HepG2 (cell line): ENCODE measurements around the gene PREP. TPM values are rescaled to one million over a fixed set of nuclear protein-coding genes. Genes with fewer than 3 reads are reported as not detected.
A peak's percentile ranks its signal among the peaks of the same experiment; 100 is the strongest.

Experiments
- AGO1 ChIP-seq: fragments of 200-400 bp; formaldehyde crosslinking; IDR thresholded peaks from 2 replicates; pipeline ENCODE4 v1.6.1; 2017; ENCODE audit warnings: mild to moderate bottlenecking, low read depth, low read length, moderate library complexity; ENCODE audit not compliant: poor library complexity, severe bottlenecking
- CBX1 ChIP-seq: IDR thresholded peaks from one replicate; pipeline ENCODE4 v1.6.1; 2016; ENCODE audit warnings: antibody characterized with exemption, low read depth
- CHCHD3 ChIP-seq: sonication (generic); formaldehyde crosslinking; IDR thresholded peaks from 2 replicates; pipeline ENCODE4 v1.8.0; 2022; ENCODE audit warnings: mild to moderate bottlenecking, missing genetic modification reagents, moderate library complexity
- MYNN ChIP-seq: sonication (generic); formaldehyde crosslinking; IDR thresholded peaks from 2 replicates; pipeline ENCODE4 v1.4.0; 2020; ENCODE audit warnings: mild to moderate bottlenecking, low read depth, missing genetic modification reagents
- NFATC3 ChIP-seq: sonication (generic); formaldehyde crosslinking; IDR thresholded peaks from 2 replicates; pipeline ENCODE4 v1.5.1; 2020; ENCODE audit warnings: mild to moderate bottlenecking, missing genetic modification reagents
- SAFB2 ChIP-seq: sonication (generic); formaldehyde crosslinking; IDR thresholded peaks from 2 replicates; pipeline ENCODE4 v1.5.1; 2020; ENCODE audit warnings: missing genetic modification reagents, low read depth, mild to moderate bottlenecking, borderline replicate concordance
- SALL2 ChIP-seq: sonication (generic); formaldehyde crosslinking; IDR thresholded peaks from 2 replicates; pipeline ENCODE4 v1.8.1; 2023; ENCODE audit warnings: mild to moderate bottlenecking, missing genetic modification reagents, inconsistent platforms
- SIX4 ChIP-seq: sonication (generic); formaldehyde crosslinking; IDR thresholded peaks from 2 replicates; pipeline ENCODE4 v1.4.0; 2020; ENCODE audit warnings: missing genetic modification reagents
- SNAI1 ChIP-seq: sonication (generic); formaldehyde crosslinking; IDR thresholded peaks from 2 replicates; pipeline ENCODE4 v1.5.0; 2020; ENCODE audit warnings: mild to moderate bottlenecking, missing genetic modification reagents, borderline replicate concordance
- SPEN ChIP-seq: sonication (generic); formaldehyde crosslinking; IDR thresholded peaks from 2 replicates; pipeline ENCODE4 v1.5.1; 2020; ENCODE audit warnings: low read depth, mild to moderate bottlenecking, missing genetic modification reagents
- ZBTB42 ChIP-seq: sonication (generic); formaldehyde crosslinking; IDR thresholded peaks from 2 replicates; pipeline ENCODE4 v1.5.0; 2020; ENCODE audit warnings: mild to moderate bottlenecking, missing genetic modification reagents
- ZNF496 ChIP-seq: sonication (generic); formaldehyde crosslinking; IDR thresholded peaks from 2 replicates; pipeline ENCODE4 v1.8.1; 2023; ENCODE audit warnings: mild to moderate bottlenecking, moderate library complexity, missing genetic modification reagents; ENCODE audit not compliant: insufficient replicate concordance
- polyA plus RNA-seq, 8 experiments: library from polyadenylated mRNA; depleted of rRNA in 3 of 8; stranded (reverse) in 7 of 8; unstranded in 1 of 8; fragments of >200 nt; fragmentation: Illumina TruSeq in 4 of 8; extraction: Trizol in 4 of 8; gene quantifications; 2 replicates each; pipeline versions ENCODE4 v1.2.1 to v1.2.3, GENCODE V29; 2011 to 2016; ENCODE audit warnings: low read depth in 4 of 8, missing spikeins in 1 of 8, mixed read lengths in 1 of 8; ENCODE audit not compliant: insufficient read depth in 1 of 8
- total RNA-seq, 5 experiments: library from RNA; depleted of rRNA; stranded (reverse); fragments of >200 nt; fragmentation: Illumina TruSeq; extraction: Trizol; gene quantifications; 2 replicates each; pipeline ENCODE4 v1.2.3, GENCODE V29; 2016; ENCODE audit warnings: low read depth in 1 of 5
- TF ChIP-seq, protein P1 (sequence below): IDR thresholded peaks from 2 replicates; pipeline ENCODE4 v1.6.1; 2016; ENCODE audit warnings: low read depth, control low read depth
- TF ChIP-seq, protein P2 (sequence below): sonication (generic); formaldehyde crosslinking; IDR thresholded peaks from 2 replicates; pipeline ENCODE4 v1.9.0; 2021; ENCODE audit warnings: missing genetic modification reagents, borderline replicate concordance
- TF ChIP-seq, protein P3 (sequence below): sonication (generic); formaldehyde crosslinking; IDR thresholded peaks from 2 replicates; pipeline ENCODE4 v1.5.0; 2020; ENCODE audit warnings: missing genetic modification reagents

The PREP gene
- total and polyA plus RNA-seq, 2 of the 13 experiments (the other 11 are each of a cell fraction or from before 2014, with no cell fraction given), result 12.6 to 15.9 TPM

DNA sequence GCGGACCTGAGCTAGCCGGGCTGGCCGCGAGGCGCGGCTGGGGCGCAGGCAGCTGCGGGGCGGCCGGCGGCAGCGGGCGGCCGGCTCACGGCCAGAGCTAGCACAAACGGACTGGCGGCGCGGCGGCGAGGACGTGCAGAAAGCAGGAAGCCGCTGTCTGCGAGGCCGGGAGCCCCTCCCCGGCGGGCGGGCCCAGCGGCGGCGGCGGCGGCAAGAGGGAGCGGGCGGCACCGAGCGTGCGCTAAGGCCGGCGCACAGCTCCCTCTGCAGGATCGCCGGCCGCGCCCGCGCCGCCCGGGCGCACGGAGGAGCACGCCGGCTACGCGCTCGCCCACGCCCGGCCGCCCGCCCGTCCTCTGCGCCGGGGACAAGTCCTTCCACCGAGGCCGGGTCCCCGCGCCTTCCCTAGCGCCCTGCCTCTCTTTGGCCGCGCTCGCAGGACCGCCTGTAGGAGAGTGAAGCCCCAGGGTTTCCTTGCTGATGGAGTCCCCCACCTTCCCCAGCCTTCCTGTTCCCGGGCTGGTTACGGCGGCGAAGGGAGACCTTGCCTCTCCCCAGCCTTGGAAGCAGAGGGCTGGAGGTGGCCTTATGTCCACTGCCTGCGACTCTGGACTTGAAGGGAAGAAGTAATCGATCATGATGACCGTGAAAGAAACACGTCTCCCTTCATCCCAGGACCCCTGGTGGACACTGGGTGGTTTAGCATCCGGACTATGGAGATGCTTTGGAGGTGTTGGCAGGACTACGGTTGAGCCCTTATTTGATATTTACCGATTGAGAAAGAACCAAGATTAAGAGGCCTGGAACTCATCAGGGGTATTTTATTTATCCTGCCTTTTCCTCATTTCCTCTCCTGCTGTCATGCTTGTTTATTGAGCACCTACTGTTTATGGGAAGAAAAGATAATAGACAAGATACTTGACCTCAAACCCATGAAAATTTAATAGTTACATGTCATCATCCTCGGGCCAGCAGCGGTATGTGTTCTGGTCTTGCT, at the start of gene PREP (continued):
- no peak for TF ChIP-seq SIX4
- no peak for TF ChIP-seq ZBTB42
- no peak for TF ChIP-seq AGO1
- TF ChIP-seq, protein P1, sequence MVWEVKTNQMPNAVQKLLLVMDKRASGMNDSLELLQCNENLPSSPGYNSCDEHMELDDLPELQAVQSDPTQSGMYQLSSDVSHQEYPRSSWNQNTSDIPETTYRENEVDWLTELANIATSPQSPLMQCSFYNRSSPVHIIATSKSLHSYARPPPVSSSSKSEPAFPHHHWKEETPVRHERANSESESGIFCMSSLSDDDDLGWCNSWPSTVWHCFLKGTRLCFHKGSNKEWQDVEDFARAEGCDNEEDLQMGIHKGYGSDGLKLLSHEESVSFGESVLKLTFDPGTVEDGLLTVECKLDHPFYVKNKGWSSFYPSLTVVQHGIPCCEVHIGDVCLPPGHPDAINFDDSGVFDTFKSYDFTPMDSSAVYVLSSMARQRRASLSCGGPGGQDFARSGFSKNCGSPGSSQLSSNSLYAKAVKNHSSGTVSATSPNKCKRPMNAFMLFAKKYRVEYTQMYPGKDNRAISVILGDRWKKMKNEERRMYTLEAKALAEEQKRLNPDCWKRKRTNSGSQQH (CRISPR knock-in tag), result no peak
- TF ChIP-seq SPEN (CRISPR knock-in tag), result no peak
- no peak for TF ChIP-seq SNAI1 (CRISPR knock-in tag)
- peak; percentile 49; the same call in 1 of the 2 replicates for TF ChIP-seq SALL2 (CRISPR knock-in tag)
- TF ChIP-seq, protein P2, sequence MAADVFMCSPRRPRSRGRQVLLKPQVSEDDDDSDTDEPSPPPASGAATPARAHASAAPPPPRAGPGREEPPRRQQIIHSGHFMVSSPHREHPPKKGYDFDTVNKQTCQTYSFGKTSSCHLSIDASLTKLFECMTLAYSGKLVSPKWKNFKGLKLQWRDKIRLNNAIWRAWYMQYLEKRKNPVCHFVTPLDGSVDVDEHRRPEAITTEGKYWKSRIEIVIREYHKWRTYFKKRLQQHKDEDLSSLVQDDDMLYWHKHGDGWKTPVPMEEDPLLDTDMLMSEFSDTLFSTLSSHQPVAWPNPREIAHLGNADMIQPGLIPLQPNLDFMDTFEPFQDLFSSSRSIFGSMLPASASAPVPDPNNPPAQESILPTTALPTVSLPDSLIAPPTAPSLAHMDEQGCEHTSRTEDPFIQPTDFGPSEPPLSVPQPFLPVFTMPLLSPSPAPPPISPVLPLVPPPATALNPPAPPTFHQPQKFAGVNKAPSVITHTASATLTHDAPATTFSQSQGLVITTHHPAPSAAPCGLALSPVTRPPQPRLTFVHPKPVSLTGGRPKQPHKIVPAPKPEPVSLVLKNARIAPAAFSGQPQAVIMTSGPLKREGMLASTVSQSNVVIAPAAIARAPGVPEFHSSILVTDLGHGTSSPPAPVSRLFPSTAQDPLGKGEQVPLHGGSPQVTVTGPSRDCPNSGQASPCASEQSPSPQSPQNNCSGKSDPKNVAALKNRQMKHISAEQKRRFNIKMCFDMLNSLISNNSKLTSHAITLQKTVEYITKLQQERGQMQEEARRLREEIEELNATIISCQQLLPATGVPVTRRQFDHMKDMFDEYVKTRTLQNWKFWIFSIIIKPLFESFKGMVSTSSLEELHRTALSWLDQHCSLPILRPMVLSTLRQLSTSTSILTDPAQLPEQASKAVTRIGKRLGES, result no peak
- TF ChIP-seq CHCHD3 (CRISPR knock-in tag), result no peak
- no peak for TF ChIP-seq CBX1
- TF ChIP-seq MYNN (CRISPR knock-in tag), result no peak; the same call in 1 of the 2 replicates
- TF ChIP-seq NFATC3 (CRISPR knock-in tag), result no peak
- TF ChIP-seq SAFB2, result no peak
- TF ChIP-seq, protein P3, sequence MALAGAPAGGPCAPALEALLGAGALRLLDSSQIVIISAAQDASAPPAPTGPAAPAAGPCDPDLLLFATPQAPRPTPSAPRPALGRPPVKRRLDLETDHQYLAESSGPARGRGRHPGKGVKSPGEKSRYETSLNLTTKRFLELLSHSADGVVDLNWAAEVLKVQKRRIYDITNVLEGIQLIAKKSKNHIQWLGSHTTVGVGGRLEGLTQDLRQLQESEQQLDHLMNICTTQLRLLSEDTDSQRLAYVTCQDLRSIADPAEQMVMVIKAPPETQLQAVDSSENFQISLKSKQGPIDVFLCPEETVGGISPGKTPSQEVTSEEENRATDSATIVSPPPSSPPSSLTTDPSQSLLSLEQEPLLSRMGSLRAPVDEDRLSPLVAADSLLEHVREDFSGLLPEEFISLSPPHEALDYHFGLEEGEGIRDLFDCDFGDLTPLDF (CRISPR knock-in tag), result no peak
- no peak for TF ChIP-seq ZNF496 (CRISPR knock-in tag)
